A549 (cell line): ENCODE results near the gene CSGALNACT2. TPM values are rescaled to one million over a fixed set of nuclear protein-coding genes. Genes with fewer than 3 reads are reported as not detected.

Experiments used
- ATAC-seq, 2 experiments: fragments of 200-7000 bp in 1 of 2; fragments of >200 bp in 1 of 2; cut with Nextera tagmentation in 1 of 2; cut with Tn5 transposase in 1 of 2; 3 replicates each; pipeline versions ENCODE4 v1.8.0 to v1.9.1; 2018 to 2020; ENCODE audit warnings: mild to moderate bottlenecking in 1 of 2, moderate library complexity in 1 of 2
- CTCF ChIA-PET: fragments of 300-600 bp; sonication (Branson Sonifier 250); formaldehyde crosslinking; extraction: SDS; loops from one replicate; lab custom pipeline; 2021; ENCODE audit warnings: antibody characterized with exemption, inconsistent platforms; lab: Yijun Ruan, JAX
- POLR2A ChIA-PET: fragments of 350-600 bp; formaldehyde crosslinking; extraction: SDS; loops from one replicate; lab custom pipeline; 2021; ENCODE audit warnings: antibody characterized with exemption, inconsistent platforms; lab: Yijun Ruan, JAX
- DNase-seq, 2 experiments: peaks; one replicate each; pipeline versions ENCODE4 v3.0.0 to v3.0.0-alpha.2; 2011 to 2016; ENCODE audit warnings: low read depth in 1 of 2, low spot score in 1 of 2
- FAIRE-seq: peaks from 2 replicates; lab custom pipeline; 2011; peaks lifted over from hg19 to GRCh38; lab: Jason Lieb, UNC
- H3K27ac ChIP-seq, 2 experiments: fragments of >200 bp; sonication (Bioruptor Twin); formaldehyde crosslinking; 3 replicates each; pipeline ENCODE4 v1.5.1; 2016 to 2017
- H3K4me1 ChIP-seq: fragments of >200 bp; sonication (Bioruptor Twin); formaldehyde crosslinking; 3 replicates; pipeline ENCODE4 v1.6.1; 2016
- H3K4me2 ChIP-seq: fragments of >200 bp; sonication (Bioruptor Twin); formaldehyde crosslinking; 3 replicates; pipeline ENCODE4 v1.6.1; 2016
- H3K4me3 ChIP-seq: fragments of >200 bp; sonication (Bioruptor Twin); formaldehyde crosslinking; 3 replicates; pipeline ENCODE4 v1.5.1; 2016
- H3K9me3 ChIP-seq: fragments of >200 bp; sonication (Bioruptor Twin); formaldehyde crosslinking; 3 replicates; pipeline ENCODE4 v1.6.1; 2016
- BHLHE40 ChIP-seq: IDR thresholded peaks from 2 replicates; pipeline ENCODE4 v1.6.1; 2012; ENCODE audit warnings: low read depth, low read length, inconsistent platforms
- CBX2 ChIP-seq: fragments of 200-600 bp; sonication (generic); IDR thresholded peaks from 2 replicates; pipeline ENCODE4 v1.6.1; 2016; ENCODE audit warnings: low read depth, mild to moderate bottlenecking, borderline replicate concordance
- CEBPB ChIP-seq, 2 experiments: fragments of >200 bp in 1 of 2; sonication (Bioruptor Twin) in 1 of 2; formaldehyde crosslinking in 1 of 2; IDR thresholded peaks; 2 replicates each; pipeline ENCODE4 v1.6.1; 2012 to 2016
- CTCF ChIP-seq: fragments of >200 bp; sonication (Bioruptor Twin); formaldehyde crosslinking; IDR thresholded peaks from 3 replicates; pipeline ENCODE4 v1.5.1; 2016
- E2F6 ChIP-seq: IDR thresholded peaks from 2 replicates; pipeline ENCODE4 v1.6.1; 2012; ENCODE audit warnings: low read depth, borderline replicate concordance
- EHMT2 ChIP-seq: fragments of 200-600 bp; sonication (generic); IDR thresholded peaks from 2 replicates; pipeline ENCODE4 v1.6.1; 2016; ENCODE audit warnings: antibody characterized with exemption, low read depth, mild to moderate bottlenecking, moderate library complexity
- FOSL2 ChIP-seq, 2 experiments: fragments of 450-650 bp in 1 of 2; fragments of >200 bp in 1 of 2; sonication (Bioruptor Twin) in 1 of 2; formaldehyde crosslinking; IDR thresholded peaks; 2 replicates each; pipeline versions ENCODE4 v1.5.0 to v1.6.1; 2016 to 2020; ENCODE audit warnings: mild to moderate bottlenecking in 1 of 2, moderate library complexity in 1 of 2
- FOXS1 ChIP-seq: fragments of 250-450 bp; sonication (Bioruptor Pico); IDR thresholded peaks from 2 replicates; pipeline ENCODE4 v1.5.0; 2020; ENCODE audit warnings: mild to moderate bottlenecking, moderate library complexity
- GATA3 ChIP-seq: IDR thresholded peaks from 2 replicates; pipeline ENCODE4 v1.6.1; 2012; ENCODE audit warnings: borderline replicate concordance
- HMGXB4 ChIP-seq: fragments of 250-450 bp; sonication (Bioruptor Pico); IDR thresholded peaks from 2 replicates; pipeline ENCODE4 v1.5.0; 2021; ENCODE audit warnings: mild to moderate bottlenecking, moderate library complexity, borderline replicate concordance
- HOXA7 ChIP-seq: fragments of 250-450 bp; sonication (Bioruptor Pico); IDR thresholded peaks from 2 replicates; pipeline ENCODE4 v1.5.0; 2020; ENCODE audit warnings: mild to moderate bottlenecking, moderate library complexity
- HOXB13 ChIP-seq: fragments of 250-450 bp; sonication (Bioruptor Pico); IDR thresholded peaks from 2 replicates; pipeline ENCODE4 v1.5.0; 2020; ENCODE audit warnings: low read depth, mild to moderate bottlenecking, moderate library complexity
- KDM1A ChIP-seq: fragments of 200-600 bp; sonication (generic); IDR thresholded peaks from 2 replicates; pipeline ENCODE4 v1.6.1; 2016; ENCODE audit warnings: low read depth, mild to moderate bottlenecking
- KDM5A ChIP-seq: fragments of 200-600 bp; sonication (generic); IDR thresholded peaks from 2 replicates; pipeline ENCODE4 v1.6.1; 2016; ENCODE audit warnings: antibody characterized with exemption, mild to moderate bottlenecking
- MAFK ChIP-seq: fragments of 450-650 bp; IDR thresholded peaks from 2 replicates; pipeline ENCODE4 v1.6.1; 2014; ENCODE audit not compliant: partially characterized antibody
- POLR2A ChIP-seq: IDR thresholded peaks from 2 replicates; pipeline ENCODE4 v1.6.1; 2012; ENCODE audit warnings: mild to moderate bottlenecking, low read length
- POLR2AphosphoS2 ChIP-seq: conservative IDR thresholded peaks from 2 replicates; pipeline ENCODE4 v1.6.1; 2012; ENCODE audit warnings: low read length, improper control_type of control experiment, inconsistent platforms
- RARB ChIP-seq: fragments of 250-450 bp; sonication (Bioruptor Pico); IDR thresholded peaks from 2 replicates; pipeline ENCODE4 v1.8.0; 2021; ENCODE audit warnings: mild to moderate bottlenecking, moderate library complexity
- REST ChIP-seq: fragments of 200-600 bp; sonication (generic); IDR thresholded peaks from 2 replicates; pipeline ENCODE4 v1.6.1; 2016; ENCODE audit warnings: antibody characterized with exemption, mild to moderate bottlenecking, moderate library complexity
- RNF2 ChIP-seq: fragments of 200-600 bp; sonication (generic); IDR thresholded peaks from 2 replicates; pipeline ENCODE4 v1.6.1; 2016; ENCODE audit warnings: low read depth, mild to moderate bottlenecking, antibody characterized with exemption, moderate library complexity, borderline replicate concordance
- SMC3 ChIP-seq: fragments of >200 bp; sonication (Bioruptor Twin); formaldehyde crosslinking; IDR thresholded peaks from 3 replicates; pipeline ENCODE4 v1.6.1; 2018; ENCODE audit warnings: inconsistent platforms
- TFCP2L1 ChIP-seq: fragments of 250-450 bp; sonication (Bioruptor Pico); IDR thresholded peaks from 2 replicates; pipeline ENCODE4 v1.5.0; 2021; ENCODE audit warnings: mild to moderate bottlenecking
- USF2 ChIP-seq: fragments of 450-650 bp; IDR thresholded peaks from 2 replicates; pipeline ENCODE4 v1.6.1; 2014; ENCODE audit warnings: antibody characterized with exemption
- ZC3H11A ChIP-seq: fragments of 450-650 bp; IDR thresholded peaks from 2 replicates; pipeline ENCODE4 v1.6.1; 2014; ENCODE audit warnings: antibody characterized with exemption, mild to moderate bottlenecking
- ZSCAN20 ChIP-seq: fragments of 250-450 bp; sonication (Bioruptor Pico); IDR thresholded peaks from 2 replicates; pipeline ENCODE4 v1.8.0; 2022; ENCODE audit warnings: mild to moderate bottlenecking, moderate library complexity
- WGBS: methylation state at CpG from one replicate; pipeline ENCODE4 v1.1.6; 2017; ENCODE audit errors: missing lambda C conversion rate; 5-methylcytosine and 5-hydroxymethylcytosine counted together
- polyA plus RNA-seq, 4 experiments: library from polyadenylated mRNA; depleted of rRNA in 3 of 4; stranded (reverse); fragments of >200 nt; fragmentation: RNase III in 1 of 4; extraction: RNeasy Plus Mini Kit Qiagen cat#74134 plus additional on column Dnase treatment in 1 of 4; gene quantifications; 2 replicates in 3 of 4; 3 replicates in 1 of 4; pipeline ENCODE4 v1.2.3, GENCODE V29; 2011 to 2017

CSGALNACT2 gene
- polyA plus RNA-seq, 2 of the 4 experiments (the other 2 are of a cell fraction) = 11.2 to 29.9 TPM

GRCh38 chr10:43203448-43204041 is 65.3 kb downstream of the CSGALNACT2 start:
- POLR2A ChIA-PET = no interaction called here
- TF ChIP-seq HMGXB4 (no peak), KDM1A (no peak), RNF2 (no peak), CBX2 (no peak), ZSCAN20 (CRISPR knock-in tag) (no peak), HOXA7 (CRISPR knock-in tag) (no peak), CTCF (no peak), FOSL2 (IDR thresholded peaks at IDR 0.05) (no peak), FOSL2 (CRISPR knock-in tag; IDR thresholded peaks at IDR 0.05) (no peak), REST (no peak), GATA3 (no peak), TFCP2L1 (CRISPR knock-in tag) (no peak), USF2 (no peak)
- WGBS = 92% methylated on average over 11 of the region's 27 CpGs
- no peaks in the 10 kb centered on the region for H3K9me3 ChIP-seq
- no peak overlapping the region for H3K4me2 ChIP-seq
- no peak overlapping the region for H3K4me3 ChIP-seq
- FAIRE-seq (no peak), ATAC-seq (peak in 1 of 2 experiments; percentile 62; a peak in 3 of 6 replicates), DNase-seq (peak in 1 of 2 experiments; percentile 35)
- H3K27ac ChIP-seq = no peak overlapping the region
- CTCF ChIA-PET = interaction anchor here (0.6 to 4.4 kb wide), 11 partner anchors 10 to 256 kb away, joined by 3 to 49 read pairs (median 5); no protein-coding TSS in a partner anchor
- H3K4me1 ChIP-seq = no peaks in the 10 kb centered on the region

GRCh38 chr10:43204042-43204942 is 66.0 kb downstream of the CSGALNACT2 start:
- ATAC-seq (peak; percentile 20 to 44; a peak in 4 of 6 replicates), DNase-seq (peak in 1 of 2 experiments; percentile 43), FAIRE-seq (no peak)
- H3K27ac ChIP-seq = no peak overlapping the region
- ChIA-PET CTCF (interaction anchor here (0.5 to 4.4 kb wide), 29 partner anchors 9 to 458 kb away, joined by 3 to 49 read pairs (median 5); partner anchors contain the start of gene CSGALNACT2), POLR2A (no interaction called here)
- WGBS = 74% methylated on average over 12 of the region's 14 CpGs
- no peaks in the 10 kb centered on the region for H3K4me1 ChIP-seq
- no peak overlapping the region for H3K4me3 ChIP-seq
- no peak overlapping the region for H3K4me2 ChIP-seq
- no peaks in the 10 kb centered on the region for H3K9me3 ChIP-seq
- TF ChIP-seq EHMT2 = no peak
- TF ChIP-seq KDM5A = no peak
- no peak for TF ChIP-seq RARB
- no peak for TF ChIP-seq E2F6
- no peak for TF ChIP-seq POLR2A
- TF ChIP-seq CEBPB (IDR thresholded peaks at IDR 0.05) = no peak
- no peak for TF ChIP-seq BHLHE40
- no peak for TF ChIP-seq FOSL2 (IDR thresholded peaks at IDR 0.05)
- no peak for TF ChIP-seq FOSL2 (CRISPR knock-in tag; IDR thresholded peaks at IDR 0.05)
- no peak for TF ChIP-seq SMC3
- TF ChIP-seq USF2 = no peak
- TF ChIP-seq POLR2AphosphoS2 = no peak
- TF ChIP-seq FOXS1 (CRISPR knock-in tag) = no peak
- TF ChIP-seq HOXB13 (CRISPR knock-in tag) = no peak
- no peak for TF ChIP-seq MAFK
- no peak for TF ChIP-seq ZC3H11A
